WTC11 (cell line): ENCODE results near the gene UBFD1. TPM values are rescaled to one million over a fixed set of nuclear protein-coding genes. Genes with fewer than 3 reads are reported as not detected.

Experiments
- ATAC-seq: fragments of 200-7000 bp; cut with Tn5 transposase; 2 replicates; pipeline ENCODE4 v1.10.0; 2021; ENCODE audit warnings: mild to moderate bottlenecking, moderate library complexity
- CTCF ChIA-PET: fragments of 300-600 bp; sonication (Branson Sonifier 250); formaldehyde crosslinking; loops from one replicate; lab custom pipeline; 2021; ENCODE audit warnings: antibody characterized with exemption; lab: Charles Lee
- POLR2A ChIA-PET: fragments of 350-600 bp; sonication (Branson Sonifier 250); formaldehyde crosslinking; loops from one replicate; lab custom pipeline; 2021; ENCODE audit warnings: antibody characterized with exemption; lab: Charles Lee
- DNase-seq: peaks from one replicate; pipeline ENCODE4 v3.0.0; 2021; ENCODE audit warnings: low spot score
- H3K27ac Mint-ChIP-seq: 2 replicates; pipeline ENCODE4 v1.8.0; 2021; ENCODE audit warnings: mixed read lengths
- H3K27me3 Mint-ChIP-seq: 2 replicates; pipeline ENCODE4 v1.8.0; 2021; ENCODE audit warnings: low read depth, mild to moderate bottlenecking, moderate library complexity, mixed read lengths
- H3K36me3 Mint-ChIP-seq: 2 replicates; pipeline ENCODE4 v1.8.0; 2021; ENCODE audit warnings: mixed read lengths
- H3K4me1 Mint-ChIP-seq: 2 replicates; pipeline ENCODE4 v1.8.0; 2022; ENCODE audit warnings: mixed read lengths
- H3K4me3 Mint-ChIP-seq: 2 replicates; pipeline ENCODE4 v1.8.0; 2021; ENCODE audit warnings: mild to moderate bottlenecking, moderate library complexity, mixed read lengths
- H3K9me3 Mint-ChIP-seq: 2 replicates; pipeline ENCODE4 v1.8.0; 2021; ENCODE audit warnings: mixed read lengths
- CDX4 ChIP-seq: fragments of 250-450 bp; sonication (Bioruptor Pico); IDR thresholded peaks from 2 replicates; pipeline ENCODE4 v1.9.0; 2021; ENCODE audit warnings: moderate library complexity, mild to moderate bottlenecking, inconsistent platforms, borderline replicate concordance
- CREB1 ChIP-seq: sonication (generic); formaldehyde crosslinking; IDR thresholded peaks from 2 replicates; pipeline ENCODE4 v1.8.0; 2023; ENCODE audit warnings: mild to moderate bottlenecking, missing genetic modification reagents
- ELF4 ChIP-seq: sonication (generic); formaldehyde crosslinking; IDR thresholded peaks from 2 replicates; pipeline ENCODE4 v1.8.1; 2022; ENCODE audit warnings: low read depth, mild to moderate bottlenecking, moderate library complexity, missing genetic modification reagents
- ESRRA ChIP-seq: sonication (generic); formaldehyde crosslinking; IDR thresholded peaks from 2 replicates; pipeline ENCODE4 v1.8.1; 2022; ENCODE audit warnings: mild to moderate bottlenecking, missing genetic modification reagents, borderline replicate concordance
- FOXP1 ChIP-seq: sonication (generic); formaldehyde crosslinking; IDR thresholded peaks from 2 replicates; pipeline ENCODE4 v1.8.0; 2022; ENCODE audit warnings: missing genetic modification reagents, mild to moderate bottlenecking, moderate library complexity, borderline replicate concordance
- GRHL2 ChIP-seq: fragments of 250-450 bp; sonication (Bioruptor Pico); IDR thresholded peaks from 2 replicates; pipeline ENCODE4 v1.8.0; 2022; ENCODE audit warnings: mild to moderate bottlenecking, moderate library complexity; ENCODE audit not compliant: insufficient replicate concordance, severe bottlenecking
- HMGA2 ChIP-seq: fragments of 250-450 bp; sonication (Bioruptor Pico); IDR thresholded peaks from 2 replicates; pipeline ENCODE4 v1.4.0; 2021; ENCODE audit warnings: mild to moderate bottlenecking, moderate library complexity
- PRDM15 ChIP-seq: sonication (generic); formaldehyde crosslinking; IDR thresholded peaks from 2 replicates; pipeline ENCODE4 v1.8.0; 2022; ENCODE audit warnings: missing genetic modification reagents
- TCF7 ChIP-seq: sonication (generic); formaldehyde crosslinking; IDR thresholded peaks from 2 replicates; pipeline ENCODE4 v1.8.0; 2022; ENCODE audit warnings: mild to moderate bottlenecking, low read depth, missing genetic modification reagents, moderate library complexity
- USF2 ChIP-seq: sonication (generic); formaldehyde crosslinking; IDR thresholded peaks from 2 replicates; pipeline ENCODE4 v1.8.1; 2023; ENCODE audit warnings: mild to moderate bottlenecking, missing genetic modification reagents, moderate library complexity
- ZNF121 ChIP-seq: sonication (generic); formaldehyde crosslinking; IDR thresholded peaks from 2 replicates; pipeline ENCODE4 v1.8.0; 2023; ENCODE audit warnings: missing genetic modification reagents
- ZNF219 ChIP-seq: sonication (generic); formaldehyde crosslinking; IDR thresholded peaks from 2 replicates; pipeline ENCODE4 v1.8.0; 2023; ENCODE audit warnings: missing genetic modification reagents, mild to moderate bottlenecking, borderline replicate concordance
- ZNF512 ChIP-seq: sonication (generic); formaldehyde crosslinking; IDR thresholded peaks from 2 replicates; pipeline ENCODE4 v1.8.1; 2022; ENCODE audit warnings: missing genetic modification reagents, borderline replicate concordance
- total RNA-seq: library from RNA; stranded (reverse); gene quantifications from 3 replicates; pipeline ENCODE4 v1.2.3, GENCODE V29; 2021

UBFD1 gene
- total RNA-seq, 1 experiment from 2014 or later: 128 TPM

- no peak for TF ChIP-seq PRDM15 (CRISPR knock-in tag)
- TF ChIP-seq GRHL2 (CRISPR knock-in tag): no peak
Measured at GRCh38 chr16:23544436-23544835, 13.1 kb upstream of the UBFD1 start (continued).

- ATAC-seq (no peak), DNase-seq (no peak)
- H3K9me3 Mint-ChIP-seq: no peaks in the 10 kb centered on the region
- H3K27me3 Mint-ChIP-seq: no peaks in the 10 kb centered on the region
- H3K4me1 Mint-ChIP-seq: no peaks in the 10 kb centered on the region
- H3K36me3 Mint-ChIP-seq: peaks cover 54% of the 10 kb centered on the region
- CTCF ChIA-PET: no interaction called here
- TF ChIP-seq ESRRA (CRISPR knock-in tag) (no peak), ZNF121 (peak; percentile 31; the same call in 1 of the 2 replicates)
- POLR2A ChIA-PET: interaction anchor here (0.6 kb wide), 1 partner anchor 134 kb away, joined by 3 read pairs; no protein-coding TSS in a partner anchor
- no peak overlapping the region for H3K27ac Mint-ChIP-seq
- H3K4me3 Mint-ChIP-seq: no peak overlapping the region
Measured at GRCh38 chr16:23549938-23550337, 7.6 kb upstream of the UBFD1 start.

DNA sequence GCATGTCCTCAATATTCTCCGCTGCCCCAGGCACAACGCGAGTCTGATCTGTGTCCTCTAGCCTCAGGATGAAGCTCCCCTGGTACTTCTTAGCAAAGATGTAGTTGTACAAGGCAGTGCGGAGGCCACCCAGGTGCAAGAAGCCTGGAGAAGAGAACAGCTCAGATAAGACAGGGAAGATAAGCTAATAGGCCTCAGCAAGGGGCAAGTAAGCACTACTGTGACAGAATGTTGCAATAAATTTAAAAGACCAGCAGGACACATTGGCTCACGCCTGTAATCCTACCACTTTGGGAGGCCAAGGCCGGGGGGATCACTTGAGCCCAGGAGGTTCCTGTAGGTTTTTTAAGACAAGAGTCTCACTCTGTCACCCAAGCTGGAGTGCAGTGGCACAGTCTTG, 5.4 kb upstream of the UBFD1 start:
- ATAC-seq (no peak), DNase-seq (no peak)
- Mint-ChIP-seq H3K36me3 (peaks cover 49% of the 10 kb centered on the region), H3K4me1 (peaks cover 9% of the 10 kb centered on the region), H3K9me3 (no peaks in the 10 kb centered on the region), H3K27me3 (no peaks in the 10 kb centered on the region), H3K4me3 (no peak overlapping the region), H3K27ac (no peak overlapping the region)
- ChIA-PET CTCF (no interaction called here), POLR2A (no interaction called here)
- no peak for TF ChIP-seq USF2 (CRISPR knock-in tag)
- no peak for TF ChIP-seq ZNF219 (CRISPR knock-in tag)
- no peak for TF ChIP-seq ZNF512 (CRISPR knock-in tag)
- no peak for TF ChIP-seq CDX4

DNA sequence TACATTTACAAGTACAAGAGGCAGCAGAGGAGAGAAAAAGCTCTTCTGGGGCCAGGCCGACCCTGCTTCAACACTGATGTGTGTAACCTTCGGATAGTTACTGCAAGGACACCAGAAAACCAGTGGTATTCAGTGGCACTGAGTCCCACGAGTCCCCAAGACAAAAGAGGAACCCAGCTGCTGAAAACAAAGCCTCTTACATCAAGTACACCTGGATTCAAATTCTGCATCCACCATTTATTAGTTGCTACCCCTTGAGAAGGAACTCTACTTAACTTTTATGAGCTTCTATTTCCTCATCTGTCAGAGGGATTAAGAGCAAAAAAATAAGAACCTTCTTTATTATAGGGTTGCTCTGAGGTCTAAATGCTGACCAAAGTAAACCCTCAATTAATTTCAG, 3.0 kb upstream of the UBFD1 start:
- Mint-ChIP-seq H3K27me3 (no peaks in the 10 kb centered on the region), H3K4me1 (peaks cover 18% of the 10 kb centered on the region), H3K36me3 (peaks cover 40% of the 10 kb centered on the region), H3K9me3 (no peaks in the 10 kb centered on the region), H3K4me3 (no peak overlapping the region), H3K27ac (peak overlapping the region; percentile 79)
- POLR2A ChIA-PET: no interaction called here
- no peak for DNase-seq
- CTCF ChIA-PET: no interaction called here
- TF ChIP-seq ELF4 (CRISPR knock-in tag): no peak
- TF ChIP-seq TCF7 (CRISPR knock-in tag): no peak
- TF ChIP-seq USF2 (CRISPR knock-in tag): no peak
- no peak for TF ChIP-seq FOXP1
- no peak for TF ChIP-seq CREB1 (CRISPR knock-in tag)
- no peak for TF ChIP-seq HMGA2 (CRISPR knock-in tag)
- no peak for ATAC-seq
